A549 (cell line): ENCODE data around the gene PLEKHS1. TPM values are rescaled to one million over a fixed set of nuclear protein-coding genes. Genes with fewer than 3 reads are reported as not detected.
"Not testable (repeated sequence)": the region's sequence is repeated elsewhere in the genome, so short reads cannot be mapped to it uniquely, and the experiment has no call there.

Experiments
- ATAC-seq, 2 experiments: fragments of 200-7000 bp in 1 of 2; fragments of >200 bp in 1 of 2; cut with Nextera tagmentation in 1 of 2; cut with Tn5 transposase in 1 of 2; 3 replicates each; pipeline versions ENCODE4 v1.8.0 to v1.9.1; 2018 to 2020; ENCODE audit warnings: mild to moderate bottlenecking in 1 of 2, moderate library complexity in 1 of 2
- CTCF ChIA-PET: fragments of 300-600 bp; sonication (Branson Sonifier 250); formaldehyde crosslinking; extraction: SDS; loops from one replicate; lab custom pipeline; 2021; ENCODE audit warnings: antibody characterized with exemption, inconsistent platforms; lab: Yijun Ruan, JAX
- POLR2A ChIA-PET: fragments of 350-600 bp; formaldehyde crosslinking; extraction: SDS; loops from one replicate; lab custom pipeline; 2021; ENCODE audit warnings: antibody characterized with exemption, inconsistent platforms; lab: Yijun Ruan, JAX
- DNase-seq, 2 experiments: peaks; one replicate each; pipeline versions ENCODE4 v3.0.0 to v3.0.0-alpha.2; 2011 to 2016; ENCODE audit warnings: low read depth in 1 of 2, low spot score in 1 of 2
- FAIRE-seq: peaks from 2 replicates; lab custom pipeline; 2011; peaks lifted over from hg19 to GRCh38; lab: Jason Lieb, UNC
- H3K27ac ChIP-seq, 2 experiments: fragments of >200 bp; sonication (Bioruptor Twin); formaldehyde crosslinking; 3 replicates each; pipeline ENCODE4 v1.5.1; 2016 to 2017
- H3K4me1 ChIP-seq: fragments of >200 bp; sonication (Bioruptor Twin); formaldehyde crosslinking; 3 replicates; pipeline ENCODE4 v1.6.1; 2016
- H3K4me2 ChIP-seq: fragments of >200 bp; sonication (Bioruptor Twin); formaldehyde crosslinking; 3 replicates; pipeline ENCODE4 v1.6.1; 2016
- H3K4me3 ChIP-seq: fragments of >200 bp; sonication (Bioruptor Twin); formaldehyde crosslinking; 3 replicates; pipeline ENCODE4 v1.5.1; 2016
- H3K9me3 ChIP-seq: fragments of >200 bp; sonication (Bioruptor Twin); formaldehyde crosslinking; 3 replicates; pipeline ENCODE4 v1.6.1; 2016
- BHLHE40 ChIP-seq: IDR thresholded peaks from 2 replicates; pipeline ENCODE4 v1.6.1; 2012; ENCODE audit warnings: low read depth, low read length, inconsistent platforms
- CBX8 ChIP-seq: fragments of 200-600 bp; sonication (generic); IDR thresholded peaks from 2 replicates; pipeline ENCODE4 v1.6.1; 2016
- CEBPB ChIP-seq, 2 experiments: fragments of >200 bp in 1 of 2; sonication (Bioruptor Twin) in 1 of 2; formaldehyde crosslinking in 1 of 2; IDR thresholded peaks; 2 replicates each; pipeline ENCODE4 v1.6.1; 2012 to 2016
- CHD4 ChIP-seq: fragments of 200-600 bp; sonication (generic); IDR thresholded peaks from 2 replicates; pipeline ENCODE4 v1.6.1; 2016; ENCODE audit warnings: antibody characterized with exemption, mild to moderate bottlenecking, borderline replicate concordance
- EHMT2 ChIP-seq: fragments of 200-600 bp; sonication (generic); IDR thresholded peaks from 2 replicates; pipeline ENCODE4 v1.6.1; 2016; ENCODE audit warnings: antibody characterized with exemption, low read depth, mild to moderate bottlenecking, moderate library complexity
- FOSL2 ChIP-seq, 2 experiments: fragments of 450-650 bp in 1 of 2; fragments of >200 bp in 1 of 2; sonication (Bioruptor Twin) in 1 of 2; formaldehyde crosslinking; IDR thresholded peaks; 2 replicates each; pipeline versions ENCODE4 v1.5.0 to v1.6.1; 2016 to 2020; ENCODE audit warnings: mild to moderate bottlenecking in 1 of 2, moderate library complexity in 1 of 2
- GATA3 ChIP-seq: IDR thresholded peaks from 2 replicates; pipeline ENCODE4 v1.6.1; 2012; ENCODE audit warnings: borderline replicate concordance
- JUN ChIP-seq, 2 experiments: fragments of >200 bp; sonication (Bioruptor Twin); formaldehyde crosslinking; IDR thresholded peaks; 2 replicates in 1 of 2; 3 replicates in 1 of 2; pipeline ENCODE4 v1.6.1; 2016 to 2017
- POLR2A ChIP-seq: IDR thresholded peaks from 2 replicates; pipeline ENCODE4 v1.6.1; 2012; ENCODE audit warnings: mild to moderate bottlenecking, low read length
- RFX5 ChIP-seq: fragments of 450-650 bp; IDR thresholded peaks from 2 replicates; pipeline ENCODE4 v1.7.1; 2014; ENCODE audit warnings: antibody characterized with exemption, mild to moderate bottlenecking, moderate library complexity
- RNF2 ChIP-seq: fragments of 200-600 bp; sonication (generic); IDR thresholded peaks from 2 replicates; pipeline ENCODE4 v1.6.1; 2016; ENCODE audit warnings: low read depth, mild to moderate bottlenecking, antibody characterized with exemption, moderate library complexity, borderline replicate concordance
- SREBF2 ChIP-seq: fragments of 450-650 bp; IDR thresholded peaks from 2 replicates; pipeline ENCODE4 v1.6.1; 2014; ENCODE audit warnings: mild to moderate bottlenecking, moderate library complexity
- WGBS: methylation state at CpG from one replicate; pipeline ENCODE4 v1.1.6; 2017; ENCODE audit errors: missing lambda C conversion rate; 5-methylcytosine and 5-hydroxymethylcytosine counted together
- polyA plus RNA-seq, 4 experiments: library from polyadenylated mRNA; depleted of rRNA in 3 of 4; stranded (reverse); fragments of >200 nt; fragmentation: RNase III in 1 of 4; extraction: RNeasy Plus Mini Kit Qiagen cat#74134 plus additional on column Dnase treatment in 1 of 4; gene quantifications; 2 replicates in 3 of 4; 3 replicates in 1 of 4; pipeline ENCODE4 v1.2.3, GENCODE V29; 2011 to 2017
- small RNA-seq, 6 experiments: library from RNA; depleted of rRNA; stranded (forward); fragments of <200 nt; gene quantifications; one replicate each; pipeline ENCODE3, GENCODE V24; 2012
- TF ChIP-seq, protein P1 (sequence below): IDR thresholded peaks from 2 replicates; pipeline ENCODE4 v1.6.1; 2012; ENCODE audit warnings: low read depth, borderline replicate concordance
- TF ChIP-seq, protein P2 (sequence below): IDR thresholded peaks from 2 replicates; pipeline ENCODE4 v1.6.1; 2012
- TF ChIP-seq, protein P3 (sequence below): fragments of 250-450 bp; sonication (Bioruptor Pico); IDR thresholded peaks from 2 replicates; pipeline ENCODE4 v1.5.0; 2021; ENCODE audit warnings: mild to moderate bottlenecking, moderate library complexity, borderline replicate concordance

The PLEKHS1 gene
- polyA plus RNA-seq, 2 of the 4 experiments (the other 2 are of a cell fraction): 0.03 to 0.05 TPM

DNA sequence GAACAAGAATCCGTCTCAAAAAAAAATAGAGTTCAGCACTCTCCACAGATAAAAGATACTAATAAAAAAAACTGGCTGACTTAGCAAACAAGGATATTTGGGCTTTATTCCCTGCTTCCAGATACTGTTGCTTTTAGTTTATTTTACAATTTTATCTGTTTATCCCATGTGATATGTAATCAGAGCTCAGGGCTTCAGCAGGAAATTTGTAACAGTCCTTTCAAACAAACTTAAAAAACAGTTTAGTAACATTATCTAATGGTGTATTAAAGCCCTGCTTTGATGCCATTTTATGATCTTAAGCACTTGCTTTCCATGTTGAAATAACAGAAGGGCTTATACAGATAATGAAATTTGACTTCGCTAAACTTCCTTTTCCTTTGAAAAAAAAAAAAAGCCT lies 74.3 kb downstream of the PLEKHS1 start:
- no peak for DNase-seq
- ATAC-seq: no peak
- CTCF ChIA-PET: interaction anchor here (1.0 kb wide), 1 partner anchor 258 kb away, joined by 3 read pairs; no protein-coding TSS in a partner anchor
- no peak for TF ChIP-seq CHD4
- no peak for TF ChIP-seq EHMT2
- no peak for TF ChIP-seq CEBPB (IDR thresholded peaks at IDR 0.05)
- TF ChIP-seq, protein P1, sequence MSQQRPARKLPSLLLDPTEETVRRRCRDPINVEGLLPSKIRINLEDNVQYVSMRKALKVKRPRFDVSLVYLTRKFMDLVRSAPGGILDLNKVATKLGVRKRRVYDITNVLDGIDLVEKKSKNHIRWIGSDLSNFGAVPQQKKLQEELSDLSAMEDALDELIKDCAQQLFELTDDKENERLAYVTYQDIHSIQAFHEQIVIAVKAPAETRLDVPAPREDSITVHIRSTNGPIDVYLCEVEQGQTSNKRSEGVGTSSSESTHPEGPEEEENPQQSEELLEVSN: no peak
- TF ChIP-seq POLR2A: no peak
- TF ChIP-seq BHLHE40: no peak
- no peak for TF ChIP-seq SREBF2
- no peak for TF ChIP-seq RNF2
- TF ChIP-seq, protein P2, sequence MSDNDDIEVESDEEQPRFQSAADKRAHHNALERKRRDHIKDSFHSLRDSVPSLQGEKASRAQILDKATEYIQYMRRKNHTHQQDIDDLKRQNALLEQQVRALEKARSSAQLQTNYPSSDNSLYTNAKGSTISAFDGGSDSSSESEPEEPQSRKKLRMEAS: no peak
- no peak for TF ChIP-seq FOSL2 (IDR thresholded peaks at IDR 0.05)
- no peak for TF ChIP-seq FOSL2 (CRISPR knock-in tag; IDR thresholded peaks at IDR 0.05)
- TF ChIP-seq, protein P3, sequence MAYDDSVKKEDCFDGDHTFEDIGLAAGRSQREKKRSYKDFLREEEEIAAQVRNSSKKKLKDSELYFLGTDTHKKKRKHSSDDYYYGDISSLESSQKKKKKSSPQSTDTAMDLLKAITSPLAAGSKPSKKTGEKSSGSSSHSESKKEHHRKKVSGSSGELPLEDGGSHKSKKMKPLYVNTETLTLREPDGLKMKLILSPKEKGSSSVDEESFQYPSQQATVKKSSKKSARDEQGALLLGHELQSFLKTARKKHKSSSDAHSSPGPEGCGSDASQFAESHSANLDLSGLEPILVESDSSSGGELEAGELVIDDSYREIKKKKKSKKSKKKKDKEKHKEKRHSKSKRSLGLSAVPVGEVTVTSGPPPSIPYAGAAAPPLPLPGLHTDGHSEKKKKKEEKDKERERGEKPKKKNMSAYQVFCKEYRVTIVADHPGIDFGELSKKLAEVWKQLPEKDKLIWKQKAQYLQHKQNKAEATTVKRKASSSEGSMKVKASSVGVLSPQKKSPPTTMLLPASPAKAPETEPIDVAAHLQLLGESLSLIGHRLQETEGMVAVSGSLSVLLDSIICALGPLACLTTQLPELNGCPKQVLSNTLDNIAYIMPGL: no peak
- no peak for TF ChIP-seq RFX5
- no peak for TF ChIP-seq CBX8
- no peak for TF ChIP-seq GATA3
- TF ChIP-seq JUN (IDR thresholded peaks at IDR 0.05): no peak
- WGBS: 96% methylated on average over 2 of the region's 2 CpGs
- no peak overlapping the region for H3K4me2 ChIP-seq
- FAIRE-seq: no peak
- no peaks in the 10 kb centered on the region for H3K9me3 ChIP-seq
- no peak overlapping the region for H3K27ac ChIP-seq
- POLR2A ChIA-PET: no interaction called here
- H3K4me3 ChIP-seq: no peak overlapping the region
- H3K4me1 ChIP-seq: no peaks in the 10 kb centered on the region

DNA sequence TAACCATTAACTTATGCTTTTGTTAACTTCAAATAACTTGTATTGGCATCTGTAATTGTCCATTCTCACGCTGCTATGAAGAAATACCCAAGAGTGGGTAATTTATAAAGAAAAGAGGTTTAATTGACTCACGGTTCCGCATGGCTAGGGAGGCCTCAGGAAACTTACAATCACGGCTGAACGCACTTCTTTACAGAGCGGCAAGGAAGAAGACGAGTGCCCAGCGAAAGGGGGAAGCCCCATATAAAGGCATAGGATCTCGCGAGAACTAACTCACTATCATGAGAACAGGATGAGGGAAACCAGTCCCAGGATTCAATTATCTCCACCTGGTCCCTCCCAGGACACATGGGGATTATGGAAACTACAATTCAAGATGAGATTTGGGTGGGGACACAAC lies 77.1 kb downstream of the PLEKHS1 start:
- CTCF ChIA-PET, ATAC-seq, FAIRE-seq: not testable (repeated sequence)

More for the DNA sequence above, 77.1 kb downstream of the PLEKHS1 start:
- H3K4me3 ChIP-seq, DNase-seq, H3K4me1 ChIP-seq, H3K4me2 ChIP-seq, H3K9me3 ChIP-seq, H3K27ac ChIP-seq, POLR2A ChIA-PET: not testable (repeated sequence)
- 93% methylated on average over 10 of the region's 10 CpGs for WGBS

Small RNA genes within 50 kb of the gene (small RNA-seq; reads per million reads assigned to genes)
- gene RF00560: 0 reads per million in 6 experiments

Other genes with a start within 250 kb of the PLEKHS1 start
- 0.97 and 1.1 TPM in 2 replicates for gene HABP2, start 198.6 kb upstream of the PLEKHS1 start, polyA plus RNA-seq (2011; rRNA removed)
- gene HABP2, start 198.6 kb upstream of the PLEKHS1 start, polyA plus RNA-seq (2017; fragmentation: RNase III; extraction: RNeasy Plus Mini Kit Qiagen cat#74134 plus additional on column Dnase treatment): 0.10 to 0.17 TPM (median 0.13 TPM) in 3 replicates
- not detected in 2 replicates for gene NRAP, start 87.6 kb upstream of the PLEKHS1 start, polyA plus RNA-seq (2011; rRNA removed)
- gene NRAP, start 87.6 kb upstream of the PLEKHS1 start, polyA plus RNA-seq (2017; fragmentation: RNase III; extraction: RNeasy Plus Mini Kit Qiagen cat#74134 plus additional on column Dnase treatment): not detected in 3 replicates
- gene CASP7, start 71.8 kb upstream of the PLEKHS1 start, polyA plus RNA-seq (2011; rRNA removed): 27.0 and 29.7 TPM in 2 replicates
- gene CASP7, start 71.8 kb upstream of the PLEKHS1 start, polyA plus RNA-seq (2017; fragmentation: RNase III; extraction: RNeasy Plus Mini Kit Qiagen cat#74134 plus additional on column Dnase treatment): 21.4 to 23.9 TPM (median 22.6 TPM) in 3 replicates
- 22.8 and 26.8 TPM in 2 replicates for gene DCLRE1A, start 102.4 kb downstream of the PLEKHS1 start, polyA plus RNA-seq (2011; rRNA removed)
- 11.5 to 12.8 TPM (median 11.8 TPM) in 3 replicates for gene DCLRE1A, start 102.4 kb downstream of the PLEKHS1 start, polyA plus RNA-seq (2017; fragmentation: RNase III; extraction: RNeasy Plus Mini Kit Qiagen cat#74134 plus additional on column Dnase treatment)
- 16.1 and 17.3 TPM in 2 replicates for gene NHLRC2, start 103.0 kb downstream of the PLEKHS1 start, polyA plus RNA-seq (2011; rRNA removed)
- gene NHLRC2, start 103.0 kb downstream of the PLEKHS1 start, polyA plus RNA-seq (2017; fragmentation: RNase III; extraction: RNeasy Plus Mini Kit Qiagen cat#74134 plus additional on column Dnase treatment): 4.9 to 5.8 TPM (median 5.1 TPM) in 3 replicates